Measurements from ENCODE around the gene NISCH. TPM values are rescaled to one million over a fixed set of nuclear protein-coding genes. Genes with fewer than 3 reads are reported as not detected.

NISCH gene
- polyA plus RNA-seq, 1 donor: 85.9 TPM

DNA sequence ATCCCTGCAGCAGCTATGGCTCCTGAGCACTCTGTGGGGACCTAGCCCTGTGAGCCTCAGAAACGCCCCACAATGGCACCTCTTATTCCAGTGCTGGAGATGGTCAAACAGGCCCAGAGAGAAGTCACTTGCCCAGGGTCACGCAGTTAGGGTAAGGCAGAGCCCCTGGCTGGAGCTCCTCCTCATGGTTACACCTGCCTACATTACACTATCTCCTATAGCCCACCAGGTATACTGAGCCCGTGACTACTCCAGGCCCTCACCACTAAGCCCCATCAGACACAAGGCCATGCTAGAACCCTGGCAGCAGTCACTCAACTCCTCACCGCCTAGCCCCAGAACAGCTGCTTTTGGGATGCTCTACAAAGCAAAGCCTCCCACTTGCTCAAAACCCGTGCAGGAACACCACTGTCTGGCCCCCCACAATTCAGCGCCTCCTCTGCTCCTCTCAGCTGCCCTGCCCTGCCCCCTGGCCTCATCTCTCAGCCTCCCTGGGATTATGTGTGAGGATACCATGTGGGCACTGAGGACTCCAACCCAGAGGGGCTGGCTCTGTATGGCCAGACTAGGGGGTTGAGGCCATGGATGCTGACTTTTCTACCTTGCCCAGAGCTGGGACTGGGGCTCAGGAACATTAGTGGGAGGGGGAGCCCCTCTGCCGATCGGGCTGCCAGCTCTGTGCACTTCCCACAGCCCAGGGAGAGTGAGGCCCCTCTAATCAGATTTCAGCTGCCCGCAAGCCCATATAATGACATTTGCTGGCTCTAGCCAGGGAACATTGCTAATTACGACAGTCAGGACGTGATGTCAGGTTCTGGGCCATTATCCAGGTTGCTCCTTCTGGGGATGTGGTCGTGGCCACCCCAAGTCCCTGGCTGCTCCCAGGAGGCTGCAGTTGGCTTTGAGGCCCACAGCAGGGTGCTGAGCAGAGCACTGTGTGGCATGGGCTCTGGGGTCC is 74.3 kb downstream of the NISCH start:
- no peak overlapping the region for H3K4me3 ChIP-seq (ENCODE audit: low read length)
- no peak overlapping the region for H3K27ac ChIP-seq (ENCODE audit: low read length)
- no peak for DNase-seq
- peaks cover 14% of the 10 kb centered on the region for H3K4me1 ChIP-seq (ENCODE audit: control insufficient read depth, insufficient read depth, low read length)
- no peaks in the 10 kb centered on the region for H3K27me3 ChIP-seq (ENCODE audit: control insufficient read depth, insufficient read depth, low read length)
- peaks cover 32% of the 10 kb centered on the region for H3K36me3 ChIP-seq (ENCODE audit: control insufficient read depth, insufficient read depth, low read length)
- WGBS (ENCODE audit: insufficient coverage, low lambda C conversion rate): no CpG with 5 or more reads among the region's 12 CpGs
- peaks cover 3% of the 10 kb centered on the region for H3K9me3 ChIP-seq (ENCODE audit: control insufficient read depth, low read depth, low read length)

DNA sequence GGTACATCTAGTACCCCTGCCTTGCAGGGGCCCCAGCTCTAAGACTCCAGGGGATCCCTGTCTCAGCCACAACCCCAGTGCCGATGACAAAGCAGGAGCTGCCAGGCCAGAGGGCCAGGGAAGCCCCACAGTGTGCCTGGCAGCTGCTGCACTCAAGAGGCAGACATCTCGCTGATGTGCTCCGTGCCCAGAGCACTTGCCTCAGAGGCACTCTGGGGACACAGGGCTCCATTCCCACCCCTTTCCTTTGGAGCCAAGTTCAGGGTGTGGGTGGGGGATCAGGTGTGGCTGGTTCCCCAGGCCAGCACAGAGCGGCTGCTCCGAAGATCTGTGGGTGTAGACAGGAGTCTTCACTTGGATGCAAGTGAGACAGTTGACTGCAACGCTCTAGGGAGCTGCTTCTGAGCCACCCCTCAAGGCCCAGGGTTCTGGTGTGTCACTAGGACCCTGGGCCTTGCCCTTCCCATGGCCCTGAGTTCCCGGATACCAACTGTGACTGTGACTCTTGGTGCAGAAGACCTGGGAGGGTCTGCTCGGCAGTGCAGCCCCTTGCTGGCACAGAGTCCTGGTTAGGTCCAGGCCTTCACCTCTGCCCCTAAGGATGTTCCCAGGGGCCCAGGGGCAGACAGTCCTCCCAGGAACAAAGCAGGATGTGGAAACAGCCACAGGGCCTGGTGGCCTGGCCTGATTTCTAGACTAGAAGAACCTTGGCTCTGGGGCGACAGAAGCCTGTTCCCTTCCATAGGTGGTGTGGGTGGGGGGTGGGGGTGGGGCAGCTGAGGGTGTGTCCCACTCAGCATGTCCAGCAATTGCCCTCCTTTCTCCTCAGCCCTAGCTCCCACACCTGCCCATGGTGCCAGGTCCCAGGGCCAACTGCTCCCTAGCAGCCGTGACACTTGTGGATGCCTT is 75.8 kb downstream of the NISCH start:
- Histone ChIP-seq H3K4me1 (ENCODE audit: control insufficient read depth, insufficient read depth, low read length) (peaks cover 20% of the 10 kb centered on the region), H3K9me3 (ENCODE audit: control insufficient read depth, low read depth, low read length) (peaks cover 3% of the 10 kb centered on the region), H3K27me3 (ENCODE audit: control insufficient read depth, insufficient read depth, low read length) (no peaks in the 10 kb centered on the region), H3K36me3 (ENCODE audit: control insufficient read depth, insufficient read depth, low read length) (peaks cover 27% of the 10 kb centered on the region), H3K4me3 (ENCODE audit: low read length) (no peak overlapping the region), H3K27ac (ENCODE audit: low read length) (no peak overlapping the region)
- WGBS (ENCODE audit: insufficient coverage, low lambda C conversion rate): no CpG with 5 or more reads among the region's 10 CpGs
- DNase-seq: no peak

DNA sequence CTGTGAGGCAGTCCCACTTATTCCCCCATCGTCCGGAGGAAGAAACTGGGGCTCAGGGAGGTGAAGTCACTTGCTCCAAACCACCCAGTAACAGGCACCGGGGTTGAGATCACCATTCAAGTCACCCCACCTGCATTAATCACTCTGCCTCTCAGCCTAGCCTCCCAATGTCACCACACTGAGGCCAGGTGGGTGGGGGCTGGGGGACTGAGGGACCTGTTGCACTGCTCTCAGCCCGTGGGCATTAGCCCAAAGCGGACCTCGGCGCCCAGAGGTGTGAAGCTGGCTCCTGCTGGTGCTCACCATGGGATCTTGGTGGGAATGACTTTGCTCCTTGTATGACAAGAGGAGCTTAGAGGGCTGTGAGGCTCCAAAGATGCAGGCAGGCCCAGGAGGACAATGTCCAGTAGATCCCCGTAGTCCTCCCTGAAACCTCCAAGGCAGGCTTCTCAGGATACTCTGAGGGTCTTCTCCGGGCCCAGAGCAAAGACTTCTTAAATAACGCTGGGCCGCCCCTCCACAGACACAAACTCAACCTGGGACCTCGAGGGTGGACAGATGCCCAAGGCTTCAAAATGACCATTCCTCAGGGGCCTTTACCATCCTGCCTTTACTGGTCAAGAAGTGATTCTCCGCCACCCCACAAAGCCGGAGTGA is 76.6 kb downstream of the NISCH start:
- no CpG with 5 or more reads among the region's 14 CpGs for WGBS (ENCODE audit: insufficient coverage, low lambda C conversion rate)
- Histone ChIP-seq H3K9me3 (ENCODE audit: control insufficient read depth, low read depth, low read length) (peaks cover 3% of the 10 kb centered on the region), H3K27me3 (ENCODE audit: control insufficient read depth, insufficient read depth, low read length) (no peaks in the 10 kb centered on the region), H3K27ac (ENCODE audit: low read length) (no peak overlapping the region), H3K36me3 (ENCODE audit: control insufficient read depth, insufficient read depth, low read length) (peaks cover 20% of the 10 kb centered on the region), H3K4me3 (ENCODE audit: low read length) (peak overlapping the region; percentile 64), H3K4me1 (ENCODE audit: control insufficient read depth, insufficient read depth, low read length) (peaks cover 20% of the 10 kb centered on the region)
- no peak for DNase-seq

DNA sequence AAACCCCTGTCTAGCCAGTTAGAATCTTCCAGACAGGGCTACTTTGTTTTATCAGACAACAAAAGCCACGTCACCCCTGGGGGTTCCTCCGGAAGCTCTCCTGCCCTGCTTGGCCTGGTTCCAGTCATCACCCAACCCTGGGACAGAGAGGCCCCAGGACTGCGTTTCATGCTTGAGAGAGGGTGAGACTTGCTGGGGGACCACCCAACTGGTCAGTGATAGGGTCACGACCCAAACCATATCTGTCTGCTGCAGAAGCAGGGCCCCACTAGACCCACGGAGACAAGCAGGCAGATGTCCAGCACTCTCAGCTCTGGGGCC is 77.1 kb downstream of the NISCH start:
- Histone ChIP-seq H3K4me1 (ENCODE audit: control insufficient read depth, insufficient read depth, low read length) (peaks cover 23% of the 10 kb centered on the region), H3K36me3 (ENCODE audit: control insufficient read depth, insufficient read depth, low read length) (peaks cover 15% of the 10 kb centered on the region), H3K9me3 (ENCODE audit: control insufficient read depth, low read depth, low read length) (peaks cover 3% of the 10 kb centered on the region), H3K27me3 (ENCODE audit: control insufficient read depth, insufficient read depth, low read length) (no peaks in the 10 kb centered on the region), H3K4me3 (ENCODE audit: low read length) (peak overlapping the region; percentile 64), H3K27ac (ENCODE audit: low read length) (no peak overlapping the region)
- WGBS (ENCODE audit: insufficient coverage, low lambda C conversion rate): no CpG with 5 or more reads among the region's 5 CpGs
- peak in 1 of 2 donors; percentile 42 for DNase-seq

DNA sequence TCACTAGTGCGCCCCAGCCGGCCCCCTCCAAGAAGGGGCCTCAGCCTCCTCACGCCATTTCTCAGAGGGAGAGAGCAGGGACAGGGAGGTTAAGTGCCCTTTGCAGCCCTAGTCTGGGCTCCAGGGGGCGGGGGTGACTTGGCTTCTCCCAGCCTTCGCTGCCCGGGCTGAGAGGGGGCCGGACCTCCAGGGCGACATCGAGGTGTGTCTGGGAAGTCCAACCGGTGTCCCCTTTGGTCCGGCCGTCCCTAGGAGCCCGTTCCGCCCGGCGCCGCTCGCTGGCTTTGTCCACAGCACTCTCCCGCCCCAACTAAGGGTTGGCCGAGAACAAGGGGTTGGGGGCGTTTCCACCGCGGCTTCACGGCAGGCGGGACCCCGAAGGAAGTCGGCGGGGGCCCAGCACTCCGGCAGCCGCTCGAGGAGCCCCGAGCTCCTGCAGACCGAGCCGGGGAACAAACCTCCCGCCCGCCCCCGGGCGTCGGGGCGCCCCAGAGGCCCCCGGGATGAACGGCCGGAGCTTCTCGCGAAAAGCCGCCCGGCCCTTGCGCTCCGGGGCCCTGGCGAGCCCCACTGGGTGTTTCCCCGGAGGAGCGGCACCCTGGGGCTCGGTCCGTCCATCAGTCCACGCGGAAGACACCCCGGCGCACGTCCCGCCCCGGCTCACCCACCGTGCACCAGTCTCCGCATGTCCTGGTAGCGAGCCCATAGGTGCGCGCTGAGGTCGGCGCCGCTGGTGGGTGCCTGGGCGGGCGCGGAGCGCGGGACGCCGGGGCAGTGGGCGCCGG is 77.6 kb downstream of the NISCH start:
- peaks cover 3% of the 10 kb centered on the region for H3K9me3 ChIP-seq (ENCODE audit: control insufficient read depth, low read depth, low read length)
- H3K27ac ChIP-seq (ENCODE audit: low read length): no peak overlapping the region
- H3K4me1 ChIP-seq (ENCODE audit: control insufficient read depth, insufficient read depth, low read length): peaks cover 29% of the 10 kb centered on the region
- H3K27me3 ChIP-seq (ENCODE audit: control insufficient read depth, insufficient read depth, low read length): no peaks in the 10 kb centered on the region
- no CpG with 5 or more reads among the region's 78 CpGs for WGBS (ENCODE audit: insufficient coverage, low lambda C conversion rate)
- peaks cover 10% of the 10 kb centered on the region for H3K36me3 ChIP-seq (ENCODE audit: control insufficient read depth, insufficient read depth, low read length)
- DNase-seq: peak in 1 of 2 donors; percentile 50
- peak overlapping the region; percentile 64 for H3K4me3 ChIP-seq (ENCODE audit: low read length)

DNA sequence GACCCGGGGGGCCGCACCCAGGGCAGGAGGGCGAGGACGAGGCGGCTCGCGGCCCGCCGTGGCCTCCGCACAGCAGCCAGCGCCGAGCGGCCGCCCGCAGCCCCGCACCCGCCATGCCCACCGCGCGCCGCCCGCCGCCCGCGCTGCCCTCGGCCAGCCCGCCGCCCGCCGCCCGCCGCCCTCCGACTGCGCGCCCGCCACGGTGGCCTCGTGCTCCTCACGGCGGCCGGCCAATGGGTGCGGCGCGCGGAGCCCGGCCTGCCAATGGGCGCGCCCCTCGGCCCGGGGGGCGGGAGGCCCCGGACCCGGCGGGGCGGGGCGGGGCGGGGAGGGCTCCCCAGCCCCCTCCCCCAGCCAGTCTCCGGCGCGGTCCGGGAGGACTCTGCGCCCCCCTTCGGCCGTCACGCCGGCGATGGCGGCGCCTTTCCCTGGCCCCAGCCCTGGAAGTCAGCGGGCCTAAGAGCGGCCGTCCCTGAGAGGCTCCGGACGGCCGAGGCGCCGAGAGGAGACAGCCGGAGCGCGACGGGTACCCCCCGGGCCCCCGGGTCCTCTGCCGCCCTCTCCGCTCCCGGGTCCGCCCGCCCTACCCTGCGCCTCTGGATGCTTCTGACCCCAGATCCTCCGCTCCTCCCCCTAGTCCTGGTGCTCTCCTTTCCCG is 78.3 kb downstream of the NISCH start, which contains the start of gene NT5DC2:
NT5DC2 (minus strand) TSS at position 235 of the 658 bp plus-strand sequence; CDS start at position 115, 120 bp downstream.
- Histone ChIP-seq H3K36me3 (ENCODE audit: control insufficient read depth, insufficient read depth, low read length) (peaks cover 5% of the 10 kb centered on the region), H3K27ac (ENCODE audit: low read length) (peak within 1 kb of the TSS; percentile 41), H3K4me3 (ENCODE audit: low read length) (peak within 1 kb of the TSS; percentile 64), H3K4me1 (ENCODE audit: control insufficient read depth, insufficient read depth, low read length) (peaks cover 31% of the 10 kb centered on the region), H3K27me3 (ENCODE audit: control insufficient read depth, insufficient read depth, low read length) (no peaks in the 10 kb centered on the region), H3K9me3 (ENCODE audit: control insufficient read depth, low read depth, low read length) (peaks cover 3% of the 10 kb centered on the region)
- no CpG with 5 or more reads among the region's 91 CpGs for WGBS (ENCODE audit: insufficient coverage, low lambda C conversion rate)
- DNase-seq: peak in 1 of 2 donors; percentile 68

DNA sequence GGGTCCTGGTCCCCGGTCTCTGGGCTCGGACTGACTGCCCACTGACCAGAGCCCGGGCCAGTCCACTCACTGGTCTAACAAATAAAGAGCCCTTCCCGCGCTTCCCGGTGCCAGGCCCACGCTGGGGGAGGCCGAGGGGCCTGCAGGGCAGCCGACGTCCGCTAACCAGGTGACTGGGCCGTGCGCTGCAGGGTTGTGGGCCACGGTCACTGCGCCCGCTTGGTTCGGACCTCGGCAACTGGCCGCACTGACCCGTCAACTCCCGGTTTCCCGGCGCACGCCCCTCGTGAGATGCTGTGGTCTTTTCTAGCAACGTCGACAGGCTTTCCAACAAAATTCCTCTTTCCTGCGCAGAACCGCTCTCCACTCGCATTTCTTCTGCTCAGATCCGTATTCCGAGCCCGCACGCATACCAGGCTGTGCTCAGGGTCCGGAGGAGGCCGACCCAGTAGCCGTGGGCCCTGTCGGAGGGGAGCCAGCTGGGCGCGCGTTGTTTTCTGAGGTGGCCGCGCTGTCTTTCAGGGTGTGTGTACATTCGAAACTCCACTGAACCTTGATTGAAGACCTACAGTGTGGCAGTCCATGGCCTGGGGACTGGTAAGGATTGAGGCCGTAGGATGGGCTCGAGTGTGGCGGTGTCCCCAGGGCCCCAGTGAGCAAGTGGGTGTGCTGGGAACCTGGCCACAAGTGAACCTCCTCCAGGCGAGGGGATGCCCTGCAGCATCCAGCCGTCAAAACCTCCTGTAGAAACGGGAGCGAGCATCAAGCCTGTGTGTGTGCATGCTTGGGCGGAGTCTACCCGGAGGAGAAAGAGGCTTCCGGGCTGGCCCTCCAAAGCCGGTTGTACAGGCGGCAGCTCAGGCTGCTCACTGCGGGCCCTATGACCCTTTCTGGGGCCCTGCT is 79.1 kb downstream of the NISCH start:
- DNase-seq: peak in 1 of 2 donors; percentile 13
- peak overlapping the region; percentile 41 for H3K27ac ChIP-seq (ENCODE audit: low read length)
- peaks cover 3% of the 10 kb centered on the region for H3K9me3 ChIP-seq (ENCODE audit: control insufficient read depth, low read depth, low read length)
- peaks cover 31% of the 10 kb centered on the region for H3K4me1 ChIP-seq (ENCODE audit: control insufficient read depth, insufficient read depth, low read length)
- H3K4me3 ChIP-seq (ENCODE audit: low read length): peak overlapping the region; percentile 54
- no peaks in the 10 kb centered on the region for H3K36me3 ChIP-seq (ENCODE audit: control insufficient read depth, insufficient read depth, low read length)
- H3K27me3 ChIP-seq (ENCODE audit: control insufficient read depth, insufficient read depth, low read length): no peaks in the 10 kb centered on the region
- 100% methylated on average over 3 of the region's 57 CpGs for WGBS (ENCODE audit: insufficient coverage, low lambda C conversion rate)

DNA sequence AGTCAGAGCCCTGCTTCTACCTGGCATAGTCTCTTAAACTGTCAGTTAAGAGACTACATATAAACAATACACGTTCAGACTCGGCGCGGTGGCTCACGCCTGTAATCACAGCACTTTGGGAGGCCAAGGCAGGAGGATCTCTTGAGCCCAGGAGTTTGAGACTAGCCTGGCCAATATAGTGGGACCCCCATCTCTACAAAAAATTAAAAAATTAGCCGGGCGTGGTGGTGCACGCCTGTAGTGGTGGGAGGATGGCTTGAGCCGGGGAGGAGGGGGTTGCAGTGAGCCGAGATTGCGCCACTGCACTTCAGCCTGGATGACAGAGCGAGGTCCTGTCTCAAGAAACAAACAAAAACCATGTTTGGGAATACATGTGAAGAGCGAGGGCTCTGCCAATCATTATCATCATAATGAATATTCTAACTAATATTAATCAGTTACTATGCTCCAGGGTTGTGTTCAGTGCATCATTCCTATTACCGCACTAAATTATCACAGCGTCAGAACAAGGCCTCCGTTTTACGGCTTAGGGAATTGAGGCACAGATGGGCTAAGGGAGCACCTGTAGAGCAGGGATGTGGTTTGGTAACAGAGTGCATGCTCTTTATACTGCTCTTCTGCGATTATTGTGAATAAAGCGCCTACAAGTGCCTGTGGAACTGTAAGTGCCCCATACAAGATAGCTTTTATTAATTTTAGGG is 80.2 kb downstream of the NISCH start:
- Histone ChIP-seq H3K4me3 (ENCODE audit: low read length) (peak overlapping the region; percentile 41), H3K36me3 (ENCODE audit: control insufficient read depth, insufficient read depth, low read length) (no peaks in the 10 kb centered on the region), H3K9me3 (ENCODE audit: control insufficient read depth, low read depth, low read length) (peaks cover 3% of the 10 kb centered on the region), H3K27me3 (ENCODE audit: control insufficient read depth, insufficient read depth, low read length) (no peaks in the 10 kb centered on the region), H3K4me1 (ENCODE audit: control insufficient read depth, insufficient read depth, low read length) (peaks cover 31% of the 10 kb centered on the region), H3K27ac (ENCODE audit: low read length) (no peak overlapping the region)
- DNase-seq: no peak
- 92% methylated on average over 7 of the region's 19 CpGs for WGBS (ENCODE audit: insufficient coverage, low lambda C conversion rate)
